K562 (cell line): ENCODE data around the gene PHACTR3. TPM values are rescaled to one million over a fixed set of nuclear protein-coding genes. Genes with fewer than 3 reads are reported as not detected.

Experiments
- ATAC-seq: fragments of 200-7000 bp; cut with Tn5 transposase; 3 replicates; pipeline ENCODE4 v1.9.1; 2020; ENCODE audit warnings: moderate library complexity
- BruUV-seq: library from RNA; stranded (reverse); fragments of 400-500 nt; replicated peaks from 2 replicates; lab custom pipeline; 2021; lab: Mats Ljungman, UMichigan
- CTCF ChIA-PET: fragments of 300-600 bp; formaldehyde crosslinking; extraction: SDS; loops from one replicate; lab custom pipeline; 2021; ENCODE audit warnings: low intra/inter-chr PET ratio; lab: Yijun Ruan, JAX
- POLR2A ChIA-PET: fragments of 300-600, 350-650 bp; sonication (Branson Sonifier 250); formaldehyde crosslinking; extraction: SDS; loops from one replicate; lab custom pipeline; 2021; ENCODE audit warnings: antibody characterized with exemption, inconsistent platforms; lab: Yijun Ruan, JAX
- DNase-seq, 4 experiments: peaks; one replicate each; pipeline versions ENCODE4 v3.0.0 to v3.0.0-alpha.2; 2011 to 2018; ENCODE audit warnings: low spot score in 3 of 4, mixed read lengths in 3 of 4; ENCODE audit errors: extremely low read depth in 1 of 4
- FAIRE-seq: peaks from 2 replicates; lab custom pipeline; 2011; peaks lifted over from hg19 to GRCh38; lab: Jason Lieb, UNC
- H2AFZ ChIP-seq: 2 replicates; pipeline ENCODE4 v1.6.0; 2011; ENCODE audit warnings: low read depth, low read length, control low read depth, inconsistent platforms
- H3K27ac ChIP-seq: fragments of 200-600 bp; 3 replicates; pipeline ENCODE4 v1.8.0; 2011; ENCODE audit warnings: low read depth, mild to moderate bottlenecking, control low read depth, inconsistent platforms, low read length, moderate library complexity, mixed read lengths; ENCODE audit errors: extremely low read depth
- H3K27me3 ChIP-seq, 2 experiments: fragments of 300-600 bp in 1 of 2; 2 replicates in 1 of 2; 3 replicates in 1 of 2; pipeline versions ENCODE4 v1.6.0 to v1.8.0; 2011; ENCODE audit warnings: inconsistent platforms in 2 of 2, low read length in 2 of 2, mild to moderate bottlenecking in 1 of 2, mixed read lengths in 1 of 2, moderate library complexity in 1 of 2; ENCODE audit not compliant: control insufficient read depth in 2 of 2, insufficient read depth in 2 of 2
- H3K36me3 ChIP-seq: fragments of 300-600 bp; 3 replicates; pipeline ENCODE4 v1.8.0; 2011; ENCODE audit warnings: mild to moderate bottlenecking, low read length, inconsistent platforms; ENCODE audit not compliant: control insufficient read depth, insufficient read depth
- H3K4me1 ChIP-seq, 2 experiments: fragments of 200-600 bp in 1 of 2; replicated peaks in 1 of 2; 2 replicates in 1 of 2; 3 replicates in 1 of 2; pipeline versions ENCODE4 v1.5.1 to v1.8.0; 2011; ENCODE audit warnings: inconsistent platforms in 2 of 2, low read length in 2 of 2, mild to moderate bottlenecking in 1 of 2, mixed read lengths in 1 of 2, moderate library complexity in 1 of 2; ENCODE audit not compliant: control insufficient read depth in 2 of 2, insufficient read depth in 2 of 2
- H3K4me2 ChIP-seq: 2 replicates; pipeline ENCODE4 v1.6.1; 2011; ENCODE audit warnings: low read length, control low read depth, inconsistent platforms, mixed read lengths; ENCODE audit not compliant: insufficient read depth
- H3K4me3 ChIP-seq: fragments of 200-600 bp; sonication (generic), shearing (Covaris generic); 2 replicates; pipeline ENCODE4 v1.5.1; 2016; ENCODE audit warnings: control low read depth, inconsistent platforms
- H3K79me2 ChIP-seq: fragments of 200-600 bp; 3 replicates; pipeline ENCODE4 v1.8.0; 2011; ENCODE audit warnings: low read length, inconsistent platforms; ENCODE audit not compliant: control insufficient read depth, insufficient read depth
- H3K9ac ChIP-seq, 2 experiments: 2 replicates each; pipeline versions ENCODE4 v1.6.0 to v1.6.1; 2011; ENCODE audit warnings: low read depth in 2 of 2, low read length in 2 of 2, control low read depth in 1 of 2, inconsistent platforms in 1 of 2, mild to moderate bottlenecking in 1 of 2, mixed read lengths in 1 of 2; ENCODE audit not compliant: insufficient read depth in 1 of 2
- H3K9me1 ChIP-seq: one replicate; pipeline ENCODE4 v1.6.0; 2011; ENCODE audit warnings: inconsistent platforms, mild to moderate bottlenecking, low read length, moderate library complexity; ENCODE audit not compliant: control insufficient read depth, insufficient read depth
- H3K9me3 ChIP-seq: replicated peaks from 2 replicates; pipeline ENCODE4 v1.5.1; 2011; ENCODE audit warnings: low read depth, low read length, inconsistent platforms; ENCODE audit not compliant: control insufficient read depth, insufficient read depth
- H4K20me1 ChIP-seq: replicated peaks from 2 replicates; pipeline ENCODE4 v1.6.1; 2011; ENCODE audit warnings: low read length, inconsistent platforms, mixed read lengths; ENCODE audit not compliant: control insufficient read depth, insufficient read depth
- CCNT2 ChIP-seq: IDR thresholded peaks from 2 replicates; pipeline ENCODE4 v1.6.1; 2011; ENCODE audit warnings: borderline replicate concordance, low read depth, mild to moderate bottlenecking, moderate library complexity, mixed read lengths, low read length; ENCODE audit not compliant: insufficient read length; ENCODE audit errors: extremely low read depth
- FIP1L1 ChIP-seq: fragments of 200-400 bp; formaldehyde crosslinking; IDR thresholded peaks from 2 replicates; pipeline ENCODE4 v1.6.1; 2018; ENCODE audit warnings: mild to moderate bottlenecking, low read depth, low read length; ENCODE audit not compliant: poor library complexity, severe bottlenecking
- FOXA1 ChIP-seq: fragments of 450-650 bp; IDR thresholded peaks from 2 replicates; pipeline ENCODE4 v1.6.1; 2016; ENCODE audit warnings: mild to moderate bottlenecking, borderline replicate concordance
- HIVEP1 ChIP-seq: fragments of 250-450 bp; sonication (Bioruptor Pico); IDR thresholded peaks from 2 replicates; pipeline ENCODE4 v1.4.0; 2020; ENCODE audit warnings: mild to moderate bottlenecking
- MLX ChIP-seq, 2 experiments: fragments of 450-650 bp in 1 of 2; sonication (generic) in 1 of 2; formaldehyde crosslinking; conservative IDR thresholded peaks; 2 replicates each; pipeline versions ENCODE4 v1.4.0 to v1.8.1; 2020 to 2022; ENCODE audit warnings: mild to moderate bottlenecking in 1 of 2, missing genetic modification reagents in 1 of 2
- MXI1 ChIP-seq: IDR thresholded peaks from 2 replicates; pipeline ENCODE4 v1.6.1; 2011; ENCODE audit warnings: low read depth, mild to moderate bottlenecking, improper control_type of control experiment, low read length
- POLR2B ChIP-seq: fragments of 450-650 bp; IDR thresholded peaks from 2 replicates; pipeline ENCODE4 v1.6.1; 2018; ENCODE audit warnings: low read depth; ENCODE audit not compliant: partially characterized antibody
- RFX5 ChIP-seq: IDR thresholded peaks from 2 replicates; pipeline ENCODE4 v1.6.1; 2011; ENCODE audit warnings: low read depth, mild to moderate bottlenecking, improper control_type of control experiment, low read length
- RFX7 ChIP-seq: fragments of 250-450 bp; sonication (Bioruptor Pico); IDR thresholded peaks from 2 replicates; pipeline ENCODE4 v1.5.1; 2021; ENCODE audit warnings: mild to moderate bottlenecking
- TAL1 ChIP-seq: fragments of 450-650 bp; IDR thresholded peaks from 2 replicates; pipeline ENCODE4 v1.6.1; 2016; ENCODE audit warnings: mild to moderate bottlenecking
- ZBTB8A ChIP-seq: fragments of 450-650 bp; IDR thresholded peaks from 2 replicates; pipeline ENCODE4 v1.6.1; 2018; ENCODE audit warnings: mild to moderate bottlenecking, moderate library complexity; ENCODE audit not compliant: partially characterized antibody
- ZNF146 ChIP-seq: IDR thresholded peaks from one replicate; pipeline ENCODE4 v1.6.1; 2018; ENCODE audit warnings: missing compliant biosample characterization; ENCODE audit not compliant: unreplicated experiment
- ZNF507 ChIP-seq: conservative IDR thresholded peaks from 2 replicates; pipeline ENCODE4 v1.6.1; 2017; ENCODE audit warnings: missing genetic modification characterization, missing compliant biosample characterization
- WGBS: fragments of 100-300 bp; shearing (Covaris generic); methylation state at CpG from one replicate; pipeline ENCODE4 v1.1.6; 2016; ENCODE audit warnings: low coverage, mixed read lengths; ENCODE audit not compliant: insufficient coverage; ENCODE audit errors: missing lambda C conversion rate; 5-methylcytosine and 5-hydroxymethylcytosine counted together
- in situ Hi-C: fragments of 300-500 bp; cut with MboI; formaldehyde crosslinking; loops from 4 replicates; pipeline ENCODE4 v1.15.0; 2018; ENCODE audit warnings: inconsistent platforms, mixed read lengths
- intact Hi-C: fragments of 100-400 bp; cut with micrococcal nuclease; formaldehyde crosslinking; loops from 2 replicates; pipeline ENCODE4 v1.14.2; 2022
- polyA plus RNA-seq, 8 experiments: library from polyadenylated mRNA; depleted of rRNA in 4 of 8; stranded (reverse) in 5 of 8; unstranded in 3 of 8; fragments of >200 nt; fragmentation: Nextera tagmentation in 2 of 8; fragmentation: Illumina TruSeq in 1 of 8; extraction: Ambion mirVana in 2 of 8; extraction: Trizol in 1 of 8; gene quantifications; 2 replicates each; pipeline versions ENCODE4 v1.2.1 to v1.2.3, GENCODE V29; 2011 to 2014; ENCODE audit warnings: inconsistent platforms in 1 of 8, missing spikeins in 1 of 8
- total RNA-seq, 7 experiments: library from RNA; depleted of rRNA in 6 of 7; stranded (reverse); fragments of >200 nt in 6 of 7; fragmentation: Illumina TruSeq in 2 of 7; extraction: Trizol in 2 of 7; gene quantifications; 2 replicates each; pipeline versions ENCODE4 v1.2.1 to v1.2.3, GENCODE V29; 2011 to 2021; ENCODE audit warnings: low replicate concordance in 1 of 7
- TF ChIP-seq, protein P1 (sequence below): sonication (generic); formaldehyde crosslinking; IDR thresholded peaks from 2 replicates; pipeline ENCODE4 v1.8.1; 2023; ENCODE audit warnings: mild to moderate bottlenecking, missing genetic modification reagents
- TF ChIP-seq, protein P2 (sequence below): fragments of 450-650 bp; IDR thresholded peaks from 2 replicates; pipeline ENCODE4 v1.6.1; 2016; ENCODE audit warnings: borderline replicate concordance

Gene PHACTR3
- total and polyA plus RNA-seq, 9 of the 15 experiments (the other 6 are each of a cell fraction or from before 2014, with no cell fraction given) = not detected

- DNase-seq (no peak), FAIRE-seq (no peak), ATAC-seq (no peak)
- Histone ChIP-seq H3K9ac (no peak overlapping the region), H3K4me2 (no peak overlapping the region), H3K9me3 (no peaks in the 10 kb centered on the region), H3K79me2 (no peaks in the 10 kb centered on the region), H3K9me1 (no peaks in the 10 kb centered on the region), H4K20me1 (0 out of 2 replicates have a peak, but pooled peaks cover 3% of the 10 kb centered on the region), H3K4me1 (no peaks in the 10 kb centered on the region), H3K27me3 (no peaks in the 10 kb centered on the region; a peak in 2 of 5 replicates), H3K4me3 (no peak overlapping the region), H2AFZ (no peak overlapping the region), H3K27ac (no peak overlapping the region), H3K36me3 (no peaks in the 10 kb centered on the region)
- TF ChIP-seq POLR2B (no peak), FIP1L1 (no peak), HIVEP1 (CRISPR knock-in tag) (no peak), RFX5 (no peak), ZNF507 (tag) (no peak), ZBTB8A (no peak), MLX (CRISPR knock-in tag; conservative IDR thresholded peaks at IDR 0.05) (no peak), CCNT2 (no peak), ZNF146 (CRISPR knock-in tag) (no peak), FOXA1 (no peak), MXI1 (no peak), TAL1 (no peak), RFX7 (CRISPR knock-in tag) (no peak)
- TF ChIP-seq, protein P1, sequence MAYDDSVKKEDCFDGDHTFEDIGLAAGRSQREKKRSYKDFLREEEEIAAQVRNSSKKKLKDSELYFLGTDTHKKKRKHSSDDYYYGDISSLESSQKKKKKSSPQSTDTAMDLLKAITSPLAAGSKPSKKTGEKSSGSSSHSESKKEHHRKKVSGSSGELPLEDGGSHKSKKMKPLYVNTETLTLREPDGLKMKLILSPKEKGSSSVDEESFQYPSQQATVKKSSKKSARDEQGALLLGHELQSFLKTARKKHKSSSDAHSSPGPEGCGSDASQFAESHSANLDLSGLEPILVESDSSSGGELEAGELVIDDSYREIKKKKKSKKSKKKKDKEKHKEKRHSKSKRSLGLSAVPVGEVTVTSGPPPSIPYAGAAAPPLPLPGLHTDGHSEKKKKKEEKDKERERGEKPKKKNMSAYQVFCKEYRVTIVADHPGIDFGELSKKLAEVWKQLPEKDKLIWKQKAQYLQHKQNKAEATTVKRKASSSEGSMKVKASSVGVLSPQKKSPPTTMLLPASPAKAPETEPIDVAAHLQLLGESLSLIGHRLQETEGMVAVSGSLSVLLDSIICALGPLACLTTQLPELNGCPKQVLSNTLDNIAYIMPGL (CRISPR knock-in tag) = no peak
- TF ChIP-seq, protein P2, sequence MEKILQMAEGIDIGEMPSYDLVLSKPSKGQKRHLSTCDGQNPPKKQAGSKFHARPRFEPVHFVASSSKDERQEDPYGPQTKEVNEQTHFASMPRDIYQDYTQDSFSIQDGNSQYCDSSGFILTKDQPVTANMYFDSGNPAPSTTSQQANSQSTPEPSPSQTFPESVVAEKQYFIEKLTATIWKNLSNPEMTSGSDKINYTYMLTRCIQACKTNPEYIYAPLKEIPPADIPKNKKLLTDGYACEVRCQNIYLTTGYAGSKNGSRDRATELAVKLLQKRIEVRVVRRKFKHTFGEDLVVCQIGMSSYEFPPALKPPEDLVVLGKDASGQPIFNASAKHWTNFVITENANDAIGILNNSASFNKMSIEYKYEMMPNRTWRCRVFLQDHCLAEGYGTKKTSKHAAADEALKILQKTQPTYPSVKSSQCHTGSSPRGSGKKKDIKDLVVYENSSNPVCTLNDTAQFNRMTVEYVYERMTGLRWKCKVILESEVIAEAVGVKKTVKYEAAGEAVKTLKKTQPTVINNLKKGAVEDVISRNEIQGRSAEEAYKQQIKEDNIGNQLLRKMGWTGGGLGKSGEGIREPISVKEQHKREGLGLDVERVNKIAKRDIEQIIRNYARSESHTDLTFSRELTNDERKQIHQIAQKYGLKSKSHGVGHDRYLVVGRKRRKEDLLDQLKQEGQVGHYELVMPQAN = no peak
- ChIA-PET POLR2A (interaction anchor here (0.5 to 0.6 kb wide), 2 partner anchors 226 to 247 kb away, joined by 3 to 4 read pairs; no protein-coding TSS in a partner anchor), CTCF (no interaction called here)
- in situ Hi-C loops (no loop called here), intact Hi-C loops (no loop called here)
- 4% methylated on average over 10 of the region's 10 CpGs for WGBS
- no TSS peak for BruUV-seq
Observed at GRCh38 chr20:59785986-59786795, 181.9 kb downstream of the PHACTR3 start.
